GM18505 (cell line): ENCODE data around the gene CTTNBP2.

Experiments
- ATAC-seq: cut with Tn5 transposase; IDR thresholded peaks from one replicate; pipeline ENCODE4 v1.9.1; 2021; ENCODE audit not compliant: unreplicated experiment
- POLR2A ChIP-seq: IDR thresholded peaks from 4 replicates; pipeline ENCODE4 v1.6.1; 2011; ENCODE audit warnings: borderline replicate concordance; ENCODE audit not compliant: insufficient read depth, insufficient read length; ENCODE audit errors: extremely low read depth

Gene CTTNBP2

DNA sequence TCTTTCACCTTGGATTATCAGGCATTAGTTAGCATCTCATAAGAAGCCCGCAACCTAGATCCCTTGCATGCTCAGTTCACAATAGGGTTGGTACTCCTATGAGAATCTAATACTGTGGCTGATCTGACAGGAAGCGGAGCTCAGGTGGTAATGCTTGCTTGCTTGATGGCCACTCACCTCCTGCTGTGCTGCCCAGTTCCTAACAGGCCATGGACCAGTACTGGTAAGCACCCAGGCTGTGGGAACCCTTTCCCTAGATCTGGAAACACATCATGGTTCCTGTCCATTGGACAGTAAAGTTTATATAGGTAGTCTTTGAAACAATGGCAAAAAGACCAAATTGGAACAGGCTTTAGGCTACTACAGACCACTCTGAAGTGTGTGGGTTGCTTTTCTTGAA is 9.4 kb upstream of the CTTNBP2 start:
- ATAC-seq, result no peak
- no peak for TF ChIP-seq POLR2A

- no peak for TF ChIP-seq POLR2A
- no peak for ATAC-seq
These were observed 3.5 kb upstream of the CTTNBP2 start for GRCh38 chr7:117876761-117877160.

- no peak for ATAC-seq
- TF ChIP-seq POLR2A, result no peak
These were observed 2.3 kb upstream of the CTTNBP2 start for GRCh38 chr7:117875566-117875965.

- no peak for TF ChIP-seq POLR2A
- ATAC-seq, result no peak
These were observed 1.0 kb upstream of the CTTNBP2 start for GRCh38 chr7:117874191-117874700.

DNA sequence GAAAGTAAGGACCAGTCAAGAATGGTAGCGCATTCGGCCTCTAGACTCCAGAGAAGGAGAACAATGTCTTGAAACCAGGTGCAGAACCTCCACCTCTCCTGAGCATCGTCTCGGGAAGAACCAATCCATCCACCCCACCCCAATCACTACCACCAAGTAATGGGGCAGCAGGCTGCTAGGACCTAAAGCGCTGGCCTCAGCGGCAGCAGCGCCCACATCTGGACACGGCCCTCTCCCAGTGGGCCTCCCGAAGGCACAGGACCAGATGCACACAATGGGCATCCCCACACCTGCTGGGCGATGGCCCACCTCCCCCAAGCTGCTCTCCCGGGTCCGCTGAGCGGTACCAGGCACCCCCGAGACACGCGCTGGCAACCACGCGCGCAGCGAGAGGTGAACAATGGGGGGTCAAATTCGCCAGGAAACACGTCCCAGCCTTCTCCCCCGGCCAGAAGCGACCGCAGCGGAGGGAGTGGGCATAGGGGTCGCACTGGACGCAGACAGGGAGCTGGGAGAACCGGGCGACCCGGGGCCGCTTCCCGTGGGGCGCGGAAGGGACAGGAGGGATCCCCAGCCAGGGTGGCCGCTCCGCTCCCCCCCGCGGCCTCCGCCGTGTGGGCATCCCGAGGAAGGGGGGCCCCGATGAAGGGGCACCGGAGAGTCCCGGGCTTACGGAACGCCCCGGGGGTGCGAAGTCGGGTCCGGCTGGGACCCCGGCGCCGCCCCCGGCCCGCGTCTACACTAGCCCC is 506 bp downstream of the CTTNBP2 start:
- peak; percentile 26 for ATAC-seq
- TF ChIP-seq POLR2A, result no peak

DNA sequence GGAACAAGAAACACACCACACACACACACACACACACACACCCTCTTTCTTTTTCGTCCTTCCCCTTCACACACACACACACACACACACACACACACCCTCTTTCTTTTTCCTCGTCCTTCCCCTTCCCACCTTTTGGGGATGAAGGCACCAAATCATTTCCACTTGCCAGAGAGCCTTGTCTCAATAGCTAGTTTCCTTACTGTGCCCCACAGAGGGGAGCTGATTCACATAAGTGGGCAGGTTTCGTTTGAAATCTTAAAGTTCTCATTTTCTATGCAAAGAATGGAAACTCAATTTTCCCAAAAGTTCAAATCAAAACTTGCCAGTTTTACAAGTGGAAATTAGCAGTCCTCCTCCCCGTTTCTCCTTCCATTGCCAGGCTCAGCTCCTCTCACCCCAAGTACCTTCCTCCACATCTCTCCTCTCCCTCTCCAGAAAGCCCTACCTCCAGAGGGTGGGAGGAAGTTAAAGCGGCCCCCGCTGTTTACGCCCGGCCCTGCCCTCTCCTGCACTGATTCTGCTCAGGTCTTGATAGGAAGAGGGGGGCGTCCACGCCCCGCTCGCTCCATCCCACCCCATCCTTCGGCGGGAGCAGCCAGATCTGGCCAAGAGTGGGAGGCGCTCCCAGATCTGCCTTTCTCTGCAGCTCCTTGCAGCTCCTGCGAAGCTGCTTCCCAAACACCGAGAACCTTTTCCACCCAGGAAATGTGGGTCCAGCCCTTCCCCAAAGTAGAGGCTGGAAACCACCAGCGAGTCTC is 1.3 kb downstream of the CTTNBP2 start:
- peak; percentile 23 for ATAC-seq
- TF ChIP-seq POLR2A, result no peak

GRCh38 chr7:117871401-117871777 is 1.9 kb downstream of the CTTNBP2 start:
- ATAC-seq, result no peak
- TF ChIP-seq POLR2A, result no peak

DNA sequence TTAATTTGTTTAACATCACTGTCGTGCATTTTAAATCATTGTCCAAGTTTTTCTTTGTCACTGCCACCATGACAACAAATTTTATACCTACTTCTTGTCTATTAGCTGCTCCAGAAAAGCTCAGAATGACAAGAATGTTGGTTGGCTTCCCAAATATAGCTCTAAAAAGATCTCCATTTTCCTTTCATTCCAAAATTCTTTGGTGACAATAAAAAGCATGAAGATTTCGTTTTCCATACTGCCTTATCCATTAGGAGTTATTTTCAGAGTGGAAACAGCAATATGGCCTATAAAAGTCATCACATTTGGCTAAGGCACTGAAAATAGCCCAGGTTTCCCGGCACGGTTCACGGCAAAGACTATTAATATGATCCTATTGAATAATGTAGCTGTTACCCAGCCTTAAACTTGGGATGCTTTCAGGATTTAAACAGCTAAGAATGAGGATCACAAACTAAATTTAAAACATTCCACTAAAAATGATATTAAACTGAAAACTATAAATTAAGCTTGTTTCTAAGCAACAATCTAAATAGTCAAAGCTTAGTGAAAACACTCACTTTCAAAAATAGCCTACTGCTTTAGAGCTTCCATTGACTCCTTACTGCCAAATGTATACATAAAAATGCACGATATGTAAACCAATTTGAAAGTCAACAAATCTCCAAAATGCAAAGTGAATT is 2.7 kb downstream of the CTTNBP2 start:
- TF ChIP-seq POLR2A, result no peak
- no peak for ATAC-seq

- no peak for TF ChIP-seq POLR2A
- no peak for ATAC-seq
These were observed 3.9 kb downstream of the CTTNBP2 start for GRCh38 chr7:117869374-117869773.

DNA sequence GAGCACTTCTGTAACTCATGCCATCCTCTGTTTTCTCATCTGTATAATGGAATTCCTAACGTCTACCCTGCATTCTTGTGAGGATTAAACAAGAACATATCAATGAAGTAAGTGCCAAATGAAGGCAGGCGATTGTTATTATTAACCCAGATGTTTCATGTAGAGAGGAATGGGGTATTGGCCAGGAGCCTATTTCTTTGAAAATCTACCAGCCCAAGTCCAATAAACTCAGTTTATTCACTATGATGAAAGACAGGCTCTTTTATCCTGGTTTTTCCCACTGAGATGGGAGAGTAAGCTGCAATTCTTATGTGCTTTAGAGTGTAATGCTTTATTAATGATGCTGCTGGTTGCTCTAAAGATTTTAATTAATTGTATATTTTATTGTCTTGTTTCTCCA is 9.6 kb downstream of the CTTNBP2 start:
- ATAC-seq, result no peak
- no peak for TF ChIP-seq POLR2A

DNA sequence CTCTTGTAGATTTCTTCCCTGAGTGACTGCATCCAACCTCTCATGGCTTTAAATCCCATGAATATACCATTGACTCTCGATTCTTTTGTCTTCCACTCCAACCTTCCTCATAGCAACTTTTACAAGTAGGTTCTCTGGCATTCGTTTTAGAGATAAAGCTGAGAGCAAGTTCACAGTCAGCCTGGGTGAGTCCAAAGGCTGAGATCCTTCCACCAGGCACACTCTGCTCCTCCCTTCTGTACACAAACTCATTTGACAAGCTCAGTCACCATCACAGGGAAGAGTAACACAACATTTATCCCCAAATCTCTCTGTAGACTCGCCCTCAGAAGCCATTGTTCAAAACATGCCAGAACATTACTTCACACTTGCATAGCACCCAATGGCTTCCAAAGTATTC is 10.9 kb downstream of the CTTNBP2 start:
- TF ChIP-seq POLR2A, result no peak
- no peak for ATAC-seq

GRCh38 chr7:117859246-117859812 is 13.9 kb downstream of the CTTNBP2 start:
- no peak for ATAC-seq
- no peak for TF ChIP-seq POLR2A

GRCh38 chr7:117858712-117859111 is 14.5 kb downstream of the CTTNBP2 start:
- no peak for TF ChIP-seq POLR2A

More at GRCh38 chr7:117858712-117859111, 14.5 kb downstream of the CTTNBP2 start:
- no peak for ATAC-seq
